K562 (cell line): Measurements from ENCODE around the gene CRAT. TPM values are rescaled to one million over a fixed set of nuclear protein-coding genes. Genes with fewer than 3 reads are reported as not detected.

ENCODE experiments used
- ATF2 ChIP-seq: sonication (generic); formaldehyde crosslinking; IDR thresholded peaks from 2 replicates; pipeline ENCODE4 v1.8.1; 2022; ENCODE audit warnings: missing genetic modification reagents
- CBX8 ChIP-seq: fragments of 200-600 bp; sonication (generic); IDR thresholded peaks from 2 replicates; pipeline ENCODE4 v1.6.1; 2012; ENCODE audit warnings: borderline replicate concordance, mixed run types, low read depth, mild to moderate bottlenecking, moderate library complexity, mixed read lengths, low read length, control low read depth, inconsistent platforms; ENCODE audit not compliant: poor library complexity, severe bottlenecking; ENCODE audit errors: extremely low read depth
- ILK ChIP-seq: fragments of 450-650 bp; IDR thresholded peaks from 2 replicates; pipeline ENCODE4 v1.6.1; 2016; ENCODE audit warnings: missing genetic modification characterization, low read depth, mild to moderate bottlenecking, missing compliant biosample characterization, moderate library complexity, borderline replicate concordance
- NELFE ChIP-seq: IDR thresholded peaks from 2 replicates; pipeline ENCODE4 v1.6.1; 2011; ENCODE audit warnings: mild to moderate bottlenecking; ENCODE audit not compliant: insufficient read depth, insufficient read length
- PRDM10 ChIP-seq: fragments of 450-650 bp; IDR thresholded peaks from 2 replicates; pipeline ENCODE4 v1.6.1; 2018; ENCODE audit not compliant: partially characterized antibody
- RB1 ChIP-seq: fragments of 450-650 bp; IDR thresholded peaks from 2 replicates; pipeline ENCODE4 v1.6.1; 2017; ENCODE audit warnings: low read depth, mild to moderate bottlenecking
- RBM34 ChIP-seq: fragments of 200-400 bp; formaldehyde crosslinking; IDR thresholded peaks from 2 replicates; pipeline ENCODE4 v1.6.1; 2018; ENCODE audit warnings: low read length, borderline replicate concordance; ENCODE audit not compliant: insufficient read depth
- ZNF592 ChIP-seq: fragments of 450-650 bp; IDR thresholded peaks from 2 replicates; pipeline ENCODE4 v1.6.1; 2017; ENCODE audit warnings: antibody characterized with exemption, mild to moderate bottlenecking
- ZSCAN32 ChIP-seq: fragments of 450-650 bp; formaldehyde crosslinking; IDR thresholded peaks from 2 replicates; pipeline ENCODE4 v1.4.0; 2020; ENCODE audit warnings: mild to moderate bottlenecking, moderate library complexity
- polyA plus RNA-seq, 8 experiments: library from polyadenylated mRNA; depleted of rRNA in 4 of 8; stranded (reverse) in 5 of 8; unstranded in 3 of 8; fragments of >200 nt; fragmentation: Nextera tagmentation in 2 of 8; fragmentation: Illumina TruSeq in 1 of 8; extraction: Ambion mirVana in 2 of 8; extraction: Trizol in 1 of 8; gene quantifications; 2 replicates each; pipeline versions ENCODE4 v1.2.1 to v1.2.3, GENCODE V29; 2011 to 2014; ENCODE audit warnings: inconsistent platforms in 1 of 8, missing spikeins in 1 of 8
- total RNA-seq, 7 experiments: library from RNA; depleted of rRNA in 6 of 7; stranded (reverse); fragments of >200 nt in 6 of 7; fragmentation: Illumina TruSeq in 2 of 7; extraction: Trizol in 2 of 7; gene quantifications; 2 replicates each; pipeline versions ENCODE4 v1.2.1 to v1.2.3, GENCODE V29; 2011 to 2021; ENCODE audit warnings: low replicate concordance in 1 of 7
- TF ChIP-seq, protein P1 (sequence below): fragments of 450-650 bp; formaldehyde crosslinking; IDR thresholded peaks from 2 replicates; pipeline ENCODE4 v1.4.0; 2022; ENCODE audit warnings: missing genetic modification characterization
- TF ChIP-seq, protein P2 (sequence below): sonication (generic); formaldehyde crosslinking; IDR thresholded peaks from 2 replicates; pipeline ENCODE4 v1.8.0; 2022; ENCODE audit warnings: missing genetic modification reagents, mild to moderate bottlenecking, moderate library complexity, borderline replicate concordance

CRAT gene
- total and polyA plus RNA-seq, 9 of the 15 experiments (the other 6 are each of a cell fraction or from before 2014, with no cell fraction given) = 0.20 to 13.8 (median 5.4) TPM

GRCh38 chr9:129068990-129069861 is 41.4 kb downstream of the CRAT start (continued):
- peak; percentile 99 for TF ChIP-seq ZNF592
- no peak for TF ChIP-seq NELFE
- no peak for TF ChIP-seq ATF2 (CRISPR knock-in tag)
- no peak for TF ChIP-seq RBM34
- peak; percentile 92 for TF ChIP-seq RB1
- TF ChIP-seq, protein P1, sequence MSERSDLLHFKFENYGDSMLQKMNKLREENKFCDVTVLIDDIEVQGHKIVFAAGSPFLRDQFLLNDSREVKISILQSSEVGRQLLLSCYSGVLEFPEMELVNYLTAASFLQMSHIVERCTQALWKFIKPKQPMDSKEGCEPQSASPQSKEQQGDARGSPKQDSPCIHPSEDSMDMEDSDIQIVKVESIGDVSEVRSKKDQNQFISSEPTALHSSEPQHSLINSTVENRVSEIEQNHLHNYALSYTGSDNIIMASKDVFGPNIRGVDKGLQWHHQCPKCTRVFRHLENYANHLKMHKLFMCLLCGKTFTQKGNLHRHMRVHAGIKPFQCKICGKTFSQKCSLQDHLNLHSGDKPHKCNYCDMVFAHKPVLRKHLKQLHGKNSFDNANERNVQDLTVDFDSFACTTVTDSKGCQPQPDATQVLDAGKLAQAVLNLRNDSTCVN (CRISPR knock-in tag) = no peak
- no peak for TF ChIP-seq ILK (tag)
- TF ChIP-seq CBX8 = no peak
- no peak for TF ChIP-seq ZSCAN32 (CRISPR knock-in tag)
- TF ChIP-seq PRDM10 = peak; percentile 17
- TF ChIP-seq, protein P2, sequence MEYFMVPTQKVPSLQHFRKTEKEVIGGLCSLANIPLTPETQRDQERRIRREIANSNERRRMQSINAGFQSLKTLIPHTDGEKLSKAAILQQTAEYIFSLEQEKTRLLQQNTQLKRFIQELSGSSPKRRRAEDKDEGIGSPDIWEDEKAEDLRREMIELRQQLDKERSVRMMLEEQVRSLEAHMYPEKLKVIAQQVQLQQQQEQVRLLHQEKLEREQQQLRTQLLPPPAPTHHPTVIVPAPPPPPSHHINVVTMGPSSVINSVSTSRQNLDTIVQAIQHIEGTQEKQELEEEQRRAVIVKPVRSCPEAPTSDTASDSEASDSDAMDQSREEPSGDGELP = peak; percentile 99
